Measurements from ENCODE around the gene TSC1.
"Not testable (repeated sequence)": the region's sequence is repeated elsewhere in the genome, so short reads cannot be mapped to it uniquely, and the experiment has no call there.

The TSC1 gene

DNA sequence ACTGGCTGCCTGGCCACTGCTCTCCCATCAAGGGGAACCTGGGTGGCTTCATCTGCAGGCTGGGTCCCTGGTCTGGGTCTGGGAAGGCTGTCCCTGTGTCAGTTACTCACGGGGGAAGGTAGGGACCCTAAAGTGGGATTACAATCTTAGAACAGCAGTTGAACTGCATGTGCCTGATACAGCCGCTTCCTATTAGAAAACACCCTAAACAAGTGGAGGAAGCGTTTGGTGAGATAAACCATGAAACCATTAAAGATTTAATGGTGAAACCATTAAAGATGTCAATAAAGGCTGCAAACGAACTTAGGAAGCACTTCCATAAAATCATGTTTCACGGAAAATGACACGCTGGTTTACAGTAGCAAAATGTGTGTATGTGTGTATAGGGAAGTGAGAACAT, 31.5 kb upstream of the TSC1 start:
- DNase-seq: no peak

DNA sequence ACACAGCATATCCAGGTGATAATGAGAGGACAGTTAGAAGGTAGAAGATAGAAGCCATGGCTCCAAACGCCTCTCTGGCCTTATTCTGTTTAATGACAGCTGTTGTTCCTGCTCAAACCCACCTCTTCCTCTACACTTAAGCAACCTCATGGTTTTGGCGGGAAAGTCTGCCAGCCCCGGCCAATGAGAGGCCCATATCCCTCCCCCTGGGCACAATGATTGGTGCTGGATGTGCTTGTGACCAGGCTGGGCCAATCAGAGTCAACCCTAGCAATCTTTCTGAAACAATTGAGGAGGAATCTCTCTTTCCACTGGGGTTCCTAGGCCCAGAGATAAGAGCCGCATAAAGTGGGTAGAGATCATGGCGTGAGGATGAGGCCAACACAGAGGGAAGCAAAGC, 29.3 kb upstream of the TSC1 start:
- no peak for DNase-seq

DNA sequence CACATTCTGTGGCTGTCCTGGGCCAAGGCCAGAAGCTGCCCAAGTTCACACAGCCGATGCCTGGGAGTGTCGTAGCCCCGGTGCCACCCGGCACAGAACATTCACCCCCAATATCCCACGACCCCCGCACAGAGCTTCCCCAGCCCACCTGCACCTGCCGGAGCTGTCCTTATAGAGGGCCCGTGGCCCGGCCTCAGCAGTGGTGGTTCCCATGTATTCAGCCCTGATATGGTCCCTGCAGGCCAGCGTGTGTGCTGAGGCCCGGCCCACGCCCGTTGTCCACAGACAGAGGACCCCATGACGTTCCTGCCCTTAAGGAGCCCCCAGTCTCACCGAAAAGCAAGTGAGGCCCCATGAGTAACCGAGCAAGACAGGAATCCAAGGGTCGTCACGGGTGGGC, 28.8 kb upstream of the TSC1 start:
- DNase-seq: no peak

DNA sequence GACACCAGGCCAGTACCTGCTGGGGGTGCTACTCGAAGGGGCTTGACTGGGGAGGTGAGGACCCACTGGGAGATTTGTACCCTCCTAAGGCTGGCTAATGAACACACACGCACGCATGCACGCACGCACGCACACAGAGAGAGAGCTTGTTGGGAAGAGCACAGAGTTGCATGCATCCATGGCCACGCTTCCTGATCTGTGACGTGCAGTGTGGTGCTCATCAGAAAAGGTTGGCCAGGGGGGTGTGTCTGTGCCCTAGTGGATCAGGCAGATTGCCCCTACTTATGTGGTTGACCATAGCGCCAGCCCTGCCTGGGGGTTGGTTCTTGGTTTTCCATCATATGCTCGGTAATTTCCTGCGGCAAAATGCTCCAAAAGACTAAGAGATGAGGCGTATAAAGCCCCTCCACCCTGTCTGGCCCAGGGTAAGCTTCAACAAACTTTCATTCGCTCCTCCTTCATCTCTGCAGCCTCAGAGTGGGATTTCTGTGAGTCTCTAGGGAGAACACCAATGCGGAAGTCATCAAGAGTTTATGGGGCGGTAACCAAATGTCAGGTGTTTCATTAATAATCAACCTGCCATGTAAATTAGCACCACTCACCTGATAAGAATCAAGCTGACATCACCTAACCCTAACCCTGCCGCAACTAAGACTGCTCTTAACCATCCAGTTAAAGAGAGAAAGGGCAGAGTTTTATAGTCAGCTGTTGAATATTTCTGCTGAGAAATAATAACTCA, 26.1 kb upstream of the TSC1 start:
- DNase-seq: no peak

DNA sequence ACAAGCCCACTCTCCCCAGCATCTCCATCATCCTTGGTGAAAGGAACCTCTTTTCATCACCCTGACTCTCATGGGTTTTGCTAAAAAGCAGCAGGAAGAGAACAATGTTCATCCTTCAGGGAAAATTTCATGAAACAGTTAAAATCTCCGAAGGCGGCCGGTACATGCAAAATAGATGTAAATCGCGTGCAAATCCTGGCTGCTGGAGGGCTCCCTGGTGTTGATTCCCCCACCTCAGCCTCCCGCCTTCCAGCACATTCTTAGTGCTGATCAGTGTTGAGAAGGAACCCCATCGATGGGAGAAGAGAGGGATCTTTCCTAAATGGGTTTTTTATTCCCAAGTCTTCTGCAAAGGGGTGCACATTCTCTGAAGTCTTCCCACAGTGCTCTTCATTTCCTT, 25.4 kb upstream of the TSC1 start:
- DNase-seq: no peak

DNA sequence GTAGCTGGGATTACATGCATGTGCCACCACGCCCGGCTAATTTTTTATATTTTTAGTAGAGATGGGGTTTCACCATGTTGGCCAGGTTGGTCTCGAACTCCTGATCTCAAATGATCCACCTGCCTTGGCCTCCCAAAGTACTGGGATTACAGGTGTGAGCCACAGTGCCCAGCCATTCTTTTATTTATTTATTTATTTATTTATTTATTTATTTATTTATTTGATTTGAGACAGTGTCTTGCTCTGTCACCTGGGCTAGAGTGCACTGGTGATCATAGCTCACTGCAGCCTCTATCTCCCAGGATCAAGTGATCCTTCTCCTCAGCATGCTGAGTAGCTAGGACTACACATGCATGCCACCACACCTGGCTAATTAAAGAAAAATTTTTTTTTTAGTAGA, 23.5 kb upstream of the TSC1 start:
- DNase-seq: not testable (repeated sequence)

DNA sequence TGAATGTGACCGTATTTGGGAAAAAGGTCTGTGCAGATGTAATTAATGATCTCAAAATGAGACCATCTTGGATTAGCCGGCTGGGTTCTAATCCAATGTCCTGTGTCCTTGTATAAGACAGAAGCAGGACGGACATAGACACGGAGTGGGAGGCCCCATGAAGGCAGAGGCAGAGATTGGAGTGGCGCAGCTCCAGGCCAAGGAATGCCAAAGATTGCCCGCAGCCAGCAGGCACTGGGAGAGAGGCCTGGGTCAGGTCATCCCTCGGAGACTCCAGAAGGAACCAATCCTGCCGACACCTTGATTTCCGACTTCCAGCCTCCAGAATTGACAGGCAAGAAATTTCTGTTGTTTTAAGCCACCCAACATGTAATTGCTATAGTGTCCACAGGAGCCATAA, 21.1 kb upstream of the TSC1 start:
- DNase-seq: no peak

DNA sequence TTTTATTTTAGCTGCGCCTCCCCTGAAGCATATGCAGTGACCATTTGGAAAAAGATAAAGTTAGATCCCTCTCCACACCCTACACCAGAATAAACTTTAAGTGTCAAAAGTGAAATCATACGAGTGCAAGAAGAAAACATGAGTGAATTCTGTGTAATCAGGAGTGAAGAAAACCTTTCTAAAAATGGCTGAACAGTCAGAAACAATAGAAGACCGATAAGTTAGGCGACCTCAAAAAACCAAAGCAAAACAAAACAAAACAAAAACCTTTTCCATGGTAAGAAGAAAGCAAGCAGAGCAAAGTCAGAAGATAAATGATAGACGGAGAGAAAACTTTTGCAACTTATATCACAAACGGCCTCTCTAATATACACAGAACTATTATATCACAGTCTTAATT, 16.6 kb upstream of the TSC1 start:
- no peak for DNase-seq

DNA sequence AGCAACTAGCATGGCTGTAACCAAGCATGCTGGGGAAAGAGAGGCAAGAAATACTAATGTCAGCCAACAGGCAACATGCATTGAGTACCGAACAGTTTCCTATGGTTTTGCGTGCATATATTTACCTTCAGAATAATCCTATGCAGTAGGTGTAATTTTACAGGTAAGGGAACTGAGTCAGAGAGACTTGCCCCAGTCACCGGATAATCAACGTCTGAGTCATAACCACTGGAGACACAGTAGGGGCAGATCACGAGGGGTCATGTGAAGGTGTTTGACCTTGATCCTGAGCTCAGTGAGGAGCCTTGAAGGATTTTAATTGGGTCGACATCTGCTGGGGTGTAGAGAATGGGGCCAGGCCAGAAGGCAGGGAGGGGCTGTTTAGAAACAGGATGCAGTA, 13.4 kb upstream of the TSC1 start:
- DNase-seq: no peak

DNA sequence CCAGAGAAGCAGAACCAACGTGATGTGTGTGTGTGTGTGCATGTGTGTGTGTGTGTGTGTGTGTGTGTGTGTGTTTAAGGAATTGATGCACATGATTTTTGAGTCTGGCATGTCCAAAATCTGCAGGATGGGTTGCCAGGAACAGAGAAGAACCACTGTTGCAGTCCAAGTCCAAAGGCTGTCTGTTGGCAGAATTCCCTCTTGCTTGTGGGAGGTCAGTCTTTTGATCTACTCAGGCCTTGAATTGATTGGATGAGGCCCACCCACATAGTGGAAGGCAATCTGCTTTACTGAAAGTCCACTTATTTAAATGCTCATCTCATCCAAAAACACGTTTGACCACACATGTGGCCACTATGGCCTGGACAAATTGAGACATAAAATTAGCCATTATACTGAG, 11.4 kb upstream of the TSC1 start:
- no peak for DNase-seq

DNA sequence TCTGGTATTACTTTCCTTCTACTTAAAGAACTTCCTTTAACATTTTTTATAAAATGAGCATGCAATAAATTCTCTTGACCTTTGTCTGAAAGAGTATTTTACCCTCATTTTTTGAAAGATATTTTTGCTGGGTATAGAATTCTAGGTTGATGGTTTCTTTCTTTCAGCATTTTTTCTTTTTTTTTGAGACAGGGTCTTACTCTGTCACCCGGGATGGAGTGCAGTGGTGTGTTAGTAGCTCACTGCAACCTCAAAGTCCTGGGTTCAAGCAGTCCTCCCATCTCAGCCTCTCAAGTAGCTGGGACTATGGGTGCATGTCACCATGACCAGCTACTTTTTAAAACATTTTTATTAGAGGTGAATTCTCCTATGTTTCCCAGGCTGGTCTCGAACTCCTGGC, 10.7 kb upstream of the TSC1 start:
- no peak for DNase-seq

DNA sequence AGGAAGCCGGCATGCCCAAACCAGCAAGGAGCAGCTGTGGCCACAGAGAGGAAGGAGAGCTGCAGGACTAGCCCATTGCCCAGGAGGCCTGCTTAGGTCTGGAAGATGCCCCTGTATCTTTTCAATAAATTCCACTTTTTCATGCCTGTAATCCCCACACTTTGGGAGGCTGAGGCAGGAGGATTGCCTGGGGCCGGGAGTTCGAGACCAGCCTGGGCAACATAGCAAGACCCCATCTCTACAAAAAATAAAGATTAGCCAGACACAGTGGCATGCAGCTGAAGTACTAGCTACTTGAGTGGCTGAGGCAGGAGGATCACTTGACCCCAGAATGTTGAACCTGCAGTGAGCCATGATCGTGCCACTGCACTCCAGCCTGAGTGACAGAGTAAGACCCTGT, 5.3 kb upstream of the TSC1 start:
- no peak for DNase-seq

DNA sequence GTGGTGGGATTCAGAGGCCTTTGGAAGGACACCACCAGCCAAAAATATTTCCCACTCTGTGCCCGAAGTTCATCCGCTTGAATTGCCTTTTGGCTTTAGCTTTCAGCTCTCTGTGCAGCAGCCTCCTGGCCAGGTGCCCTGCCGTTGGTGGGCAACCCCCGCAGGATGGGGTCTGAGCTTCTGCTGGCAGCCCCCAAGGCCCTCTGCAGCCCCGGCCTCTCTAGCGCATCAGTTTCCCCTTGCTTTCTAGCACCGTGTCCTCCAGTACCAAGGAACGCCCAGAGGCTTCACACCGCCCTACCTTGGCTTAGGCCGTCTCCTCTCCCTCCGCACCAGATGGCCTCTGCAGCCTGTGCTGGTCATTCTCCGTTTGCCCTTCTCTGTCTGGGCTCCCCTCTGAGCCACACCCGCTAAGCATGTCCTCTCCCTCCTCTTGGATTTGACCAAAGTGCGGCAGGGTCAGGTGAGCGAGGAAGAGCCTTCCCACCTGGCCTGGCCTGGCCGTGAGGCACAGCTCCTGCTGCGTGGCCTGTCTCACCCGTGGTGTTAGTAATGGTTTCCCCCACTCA, 4.2 kb upstream of the TSC1 start:
- DNase-seq: no peak

DNA sequence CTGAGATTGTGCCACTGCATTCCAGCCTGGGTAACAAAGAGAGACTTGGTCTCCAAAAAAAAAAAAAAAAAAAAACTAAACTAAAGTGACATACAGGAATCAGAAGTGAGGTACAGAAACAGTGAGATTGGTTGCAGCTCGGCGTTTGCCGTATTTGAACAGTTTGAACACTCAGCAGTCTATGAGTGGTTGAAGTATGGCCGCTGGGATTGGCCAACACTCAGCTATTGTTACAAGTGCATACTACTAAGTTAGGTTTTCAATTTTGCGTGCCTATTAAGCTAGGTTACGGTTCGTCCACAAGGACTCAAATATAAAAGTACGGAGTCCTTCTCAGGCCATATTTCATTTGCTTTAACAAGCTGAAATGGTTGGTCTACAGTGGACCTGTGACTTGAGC, 3.3 kb upstream of the TSC1 start:
- peak; percentile 49 for DNase-seq

DNA sequence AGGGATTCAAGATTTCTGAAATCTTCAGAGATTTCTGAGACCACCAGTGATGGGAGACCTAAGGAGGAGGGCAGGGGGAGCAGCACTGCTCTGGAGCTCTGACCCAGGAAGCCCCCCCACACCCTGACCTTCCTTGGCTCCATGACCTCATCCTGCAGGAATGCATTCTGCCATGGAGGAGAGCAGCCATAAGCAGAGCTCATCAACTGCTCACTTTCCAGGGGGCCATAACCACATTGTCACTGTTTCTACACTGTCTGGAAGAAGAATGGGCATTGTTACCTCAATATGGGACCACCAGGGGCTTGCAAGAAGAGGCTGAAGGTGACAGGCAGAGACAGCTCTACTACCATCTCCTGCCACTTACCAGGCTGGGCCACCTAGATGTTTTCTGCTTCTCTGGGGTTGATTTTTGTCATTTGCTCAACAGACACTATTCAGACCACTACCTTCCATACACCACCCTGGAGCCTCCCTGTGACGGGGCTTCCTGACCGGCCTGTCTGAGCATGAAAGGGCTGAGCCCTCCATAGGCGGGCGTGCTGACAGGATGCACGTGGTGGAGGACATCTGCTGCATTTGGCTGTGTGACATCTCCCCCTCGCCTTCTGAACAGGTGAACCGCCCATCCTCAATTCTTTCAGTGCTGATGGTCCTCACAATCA, 2.3 kb upstream of the TSC1 start:
- no peak for DNase-seq

DNA sequence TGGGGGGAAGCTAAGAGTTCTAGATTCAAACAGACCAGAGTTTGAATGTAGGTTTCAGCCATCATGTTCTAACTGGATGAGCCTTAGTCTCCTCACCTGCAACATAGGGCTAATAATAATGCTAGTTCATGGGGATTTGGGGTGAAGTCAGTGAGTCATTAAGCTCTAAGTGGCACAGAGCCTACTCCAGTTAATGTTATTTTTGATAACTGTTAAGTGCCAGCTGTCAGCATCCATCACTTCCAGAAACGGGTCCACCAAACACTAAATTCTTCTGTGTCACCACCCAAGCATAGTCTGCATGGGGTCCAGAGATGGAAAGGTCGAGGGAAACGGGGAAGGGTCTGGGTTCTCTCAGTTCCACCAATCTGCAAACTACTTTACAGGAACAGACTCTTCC, 1.8 kb upstream of the TSC1 start:
- DNase-seq: no peak

DNA sequence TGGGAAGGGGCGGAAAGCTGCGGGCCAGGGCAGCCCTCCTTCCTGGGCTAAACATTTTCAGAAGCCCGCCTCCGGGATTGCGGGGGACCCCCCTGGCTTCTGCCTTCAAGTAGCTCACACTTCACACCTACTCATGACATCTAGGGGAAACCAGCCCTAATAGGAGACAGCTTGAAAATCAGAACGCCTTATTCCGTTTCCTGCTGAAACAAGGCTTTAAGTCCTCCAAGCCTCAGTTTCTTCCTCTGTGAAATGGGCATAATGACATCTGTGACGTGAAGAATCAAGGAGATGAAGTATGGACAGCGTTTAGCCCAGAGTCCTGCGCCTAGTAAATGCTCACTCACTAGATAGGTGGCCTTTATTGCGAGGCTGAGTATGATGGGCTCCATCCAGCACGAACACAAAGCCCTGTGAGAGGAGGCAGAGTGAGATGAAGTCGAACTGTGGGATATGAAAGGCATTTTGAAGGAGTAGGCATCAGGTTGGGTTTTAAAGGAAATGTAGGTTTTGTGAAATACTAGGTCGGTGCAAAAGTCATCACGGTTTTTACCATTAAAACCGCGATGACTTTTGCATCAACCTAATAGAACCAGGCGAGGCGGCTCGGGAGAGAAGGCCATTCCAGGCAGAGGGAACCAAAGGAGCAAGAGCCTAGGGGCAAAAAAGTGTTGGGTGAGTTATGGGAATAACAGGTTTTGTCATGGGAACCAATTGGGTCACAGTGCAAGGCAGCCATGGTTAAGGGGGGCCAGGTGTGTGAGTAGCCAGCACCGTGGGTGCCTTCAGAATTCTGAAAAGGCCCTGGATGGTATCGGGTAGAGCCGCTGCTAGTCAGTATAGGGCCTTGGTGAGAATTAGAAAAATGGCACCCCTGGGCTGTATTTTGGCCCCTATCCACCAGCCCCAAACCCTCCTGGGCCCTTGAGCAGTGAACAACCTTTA, 1.0 kb upstream of the TSC1 start:
- DNase-seq: no peak

DNA sequence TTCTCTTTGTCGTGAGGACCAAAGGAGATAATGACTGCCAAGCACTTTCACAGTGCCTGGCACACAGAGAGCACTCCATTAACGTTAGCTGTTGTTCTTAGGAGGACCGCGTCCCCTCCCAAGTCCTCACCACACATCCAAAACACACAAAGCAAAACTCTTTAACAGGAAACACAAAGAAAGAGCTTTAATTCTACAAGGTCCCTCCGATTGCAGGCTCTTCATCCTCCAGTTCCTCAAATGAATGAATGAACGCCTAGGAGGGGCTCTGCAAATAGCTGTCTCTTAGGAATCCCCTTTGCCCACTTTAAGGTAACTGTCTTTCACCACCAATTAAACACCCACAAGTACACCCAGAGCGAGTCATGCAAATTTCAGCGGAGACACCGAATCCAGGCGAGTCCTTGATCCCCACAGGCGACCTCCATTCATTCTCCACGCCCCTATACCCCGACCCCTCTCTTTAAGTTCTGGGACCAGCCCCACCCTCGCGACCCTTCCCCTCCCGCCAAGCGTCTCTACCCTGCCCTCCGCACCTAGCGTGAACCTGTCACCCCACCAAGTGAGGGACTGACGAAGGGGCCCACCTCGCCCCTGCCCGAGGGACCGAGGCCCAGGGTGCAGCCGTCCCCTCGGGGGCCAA, 644 bp downstream of the TSC1 start:
- no peak for DNase-seq

DNA sequence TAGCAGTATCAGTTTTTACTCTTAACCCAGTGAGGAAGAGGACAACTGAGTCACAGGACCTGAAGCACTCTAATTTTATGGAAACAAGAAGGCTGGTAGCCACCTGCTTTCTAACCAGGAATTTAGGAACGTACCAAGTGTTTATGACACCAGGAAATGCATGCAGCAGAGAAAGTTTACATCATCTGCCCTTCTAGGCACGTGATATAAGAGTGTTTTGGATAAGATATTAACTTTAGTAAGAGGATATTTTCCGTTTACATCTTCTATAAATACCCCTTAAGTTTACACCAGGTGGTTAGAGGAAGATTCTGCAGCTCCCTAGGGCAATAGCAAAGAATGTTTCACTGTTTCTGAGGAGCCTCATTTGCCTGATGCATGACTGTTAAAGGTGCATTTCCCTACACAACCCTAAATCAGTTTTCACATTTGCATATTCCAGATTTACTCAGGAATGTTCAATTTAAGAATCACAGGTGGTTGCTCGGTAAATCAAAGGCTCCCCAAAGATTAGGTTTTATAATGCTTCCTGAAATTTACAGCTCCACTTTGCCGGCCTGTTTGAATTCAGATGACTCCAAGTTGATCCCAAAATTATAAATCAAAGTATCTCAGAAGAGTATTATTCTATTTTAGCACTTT, 1.8 kb downstream of the TSC1 start:
- no peak for DNase-seq

DNA sequence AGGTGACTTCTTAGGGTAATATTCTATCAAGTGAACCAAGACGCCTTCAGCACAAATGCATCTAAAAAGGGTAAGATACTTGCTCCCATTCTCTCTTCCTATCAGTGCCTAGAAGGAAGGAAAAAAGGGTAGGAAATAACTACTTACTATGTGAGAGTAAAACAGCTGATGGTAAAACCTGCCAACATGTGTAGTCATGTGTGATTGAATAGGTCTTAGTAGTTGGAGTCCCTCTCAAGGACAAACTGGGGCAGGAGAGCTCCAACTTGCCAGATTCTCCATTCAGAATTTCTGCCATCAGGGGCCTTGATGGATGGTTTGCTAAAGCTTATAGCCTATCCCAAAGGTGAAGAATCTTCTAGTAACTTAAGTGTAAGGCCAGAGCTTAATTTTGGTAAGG, 5.2 kb downstream of the TSC1 start:
- no peak for DNase-seq

DNA sequence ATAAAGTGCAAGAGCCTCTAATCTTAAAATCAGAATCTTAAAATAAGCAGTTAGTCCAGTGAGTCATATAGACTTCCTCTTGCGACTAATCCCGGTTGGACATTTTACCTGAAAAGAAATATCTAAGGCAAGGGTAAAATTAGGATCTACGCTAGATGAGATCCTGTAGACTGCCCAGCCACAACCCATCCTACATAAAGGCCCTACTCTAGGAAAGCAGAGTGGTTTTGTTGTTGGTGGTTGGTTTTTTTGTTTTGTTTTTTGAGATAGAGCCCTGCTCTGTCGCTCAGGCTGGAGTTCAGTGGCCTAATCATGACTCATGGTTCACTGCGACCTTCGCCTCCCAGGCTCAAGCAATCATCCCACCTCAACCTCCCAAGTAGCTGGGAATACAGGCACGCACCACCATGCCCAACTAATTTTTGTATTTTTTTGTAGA, 6.9 kb downstream of the TSC1 start:
- DNase-seq: no peak

DNA sequence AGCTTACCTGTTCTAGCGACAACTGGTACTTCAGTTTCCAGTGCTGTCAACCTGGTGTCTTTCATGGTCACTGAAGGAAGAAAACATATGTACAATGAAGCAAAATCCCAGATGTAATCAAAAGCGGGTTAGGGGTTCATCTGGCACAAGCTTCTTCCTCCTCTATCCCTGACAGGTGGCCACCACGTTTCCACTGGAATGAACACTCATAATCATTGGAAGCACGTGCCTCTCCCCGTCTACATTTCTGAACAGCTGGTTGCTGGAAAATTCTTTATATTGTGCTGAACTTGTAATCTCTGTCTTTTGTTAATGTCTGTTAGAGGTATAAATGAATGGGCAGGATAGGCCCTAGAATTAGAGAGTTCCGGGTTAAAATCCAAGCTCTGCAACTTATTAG, 9.4 kb downstream of the TSC1 start:
- no peak for DNase-seq

All from NCI-H510A (cell line).